HCT116 (cell line): ENCODE data around the gene SLC30A3. TPM values are rescaled to one million over a fixed set of nuclear protein-coding genes. Genes with fewer than 3 reads are reported as not detected.

Experiments used
- ATAC-seq: fragments of 200-7000 bp; cut with Tn5 transposase; 2 replicates; pipeline ENCODE4 v1.9.1; 2020; ENCODE audit warnings: mild to moderate bottlenecking, moderate library complexity
- BruUV-seq: library from RNA; stranded (reverse); fragments of 400-500 nt; replicated peaks from 2 replicates; lab custom pipeline; 2021; lab: Mats Ljungman, UMichigan
- CTCF ChIA-PET: fragments of 300-600 bp; sonication (Branson Sonifier 250); formaldehyde crosslinking; loops from one replicate; lab custom pipeline; 2021; ENCODE audit warnings: antibody characterized with exemption; lab: Charles Lee
- POLR2A ChIA-PET: fragments of 300-600, 350-600 bp; sonication (Branson Sonifier 250); formaldehyde crosslinking; loops from one replicate; lab custom pipeline; 2021; ENCODE audit warnings: antibody characterized with exemption; lab: Charles Lee
- RAD21 ChIA-PET, 2 experiments: fragments of 300-600 bp; sonication (Branson Sonifier 250); formaldehyde crosslinking; loops; one replicate each; lab custom pipeline; 2023; ENCODE audit warnings: low total read pairs in 2 of 2; ENCODE audit not compliant: uncharacterized antibody in 2 of 2, unreplicated experiment in 2 of 2, low non-redundant PET in 1 of 2; lab: Charles Lee
- DNase-seq: peaks from one replicate; pipeline ENCODE4 v3.0.0-alpha.2; 2010; ENCODE audit warnings: low read depth, low spot score
- H2AFZ ChIP-seq: fragments of 200-600 bp; shearing (Covaris generic), sonication (generic); 2 replicates; pipeline ENCODE4 v1.6.1; 2017; ENCODE audit warnings: low read depth, mixed run types, mixed read lengths, antibody characterized with exemption, low read length; ENCODE audit not compliant: poor library complexity, severe bottlenecking
- H3K27ac ChIP-seq: 2 replicates; pipeline ENCODE4 v1.5.1; 2012; ENCODE audit warnings: low read depth, low read length
- H3K27me3 ChIP-seq: fragments of 200-600 bp; sonication (generic); 2 replicates; pipeline ENCODE4 v1.6.1; 2016; ENCODE audit warnings: mixed run types, low read length, mixed read lengths; ENCODE audit not compliant: insufficient read depth
- H3K36me3 ChIP-seq, 2 experiments: fragments of 200-500 bp in 1 of 2; fragments of 200-600 bp in 1 of 2; sonication (Bioruptor generic) in 1 of 2; sonication (generic) in 1 of 2; 2 replicates each; pipeline versions ENCODE4 v1.5.1 to v1.6.1; 2014 to 2016; ENCODE audit warnings: low read length in 2 of 2, inconsistent platforms in 1 of 2, mixed read lengths in 1 of 2, mixed run types in 1 of 2; ENCODE audit not compliant: insufficient read depth in 2 of 2, control insufficient read depth in 1 of 2
- H3K4me1 ChIP-seq, 2 experiments: fragments of 200-600 bp in 1 of 2; sonication (generic) in 1 of 2; 2 replicates each; pipeline versions ENCODE4 v1.5.1 to v1.6.1; 2012 to 2017; ENCODE audit warnings: low read length in 2 of 2, inconsistent platforms in 1 of 2, mild to moderate bottlenecking in 1 of 2, mixed read lengths in 1 of 2, mixed run types in 1 of 2, moderate library complexity in 1 of 2; ENCODE audit not compliant: insufficient read depth in 2 of 2, control insufficient read depth in 1 of 2
- H3K4me2 ChIP-seq: fragments of 200-600 bp; sonication (generic); 2 replicates; pipeline ENCODE4 v1.6.1; 2017; ENCODE audit warnings: mixed run types, low read length, mixed read lengths
- H3K4me3 ChIP-seq, 2 experiments: fragments of 200-600 bp in 1 of 2; sonication (generic) in 1 of 2; replicated peaks in 1 of 2; 2 replicates each; pipeline ENCODE4 v1.5.1; 2011 to 2016; ENCODE audit warnings: low read length in 2 of 2, control low read depth in 1 of 2, low read depth in 1 of 2, mild to moderate bottlenecking in 1 of 2, mixed read lengths in 1 of 2, mixed run types in 1 of 2
- H3K79me2 ChIP-seq: fragments of 200-600 bp; sonication (generic); 2 replicates; pipeline ENCODE4 v1.6.1; 2017; ENCODE audit warnings: mild to moderate bottlenecking, mixed run types, low read length, moderate library complexity, mixed read lengths; ENCODE audit not compliant: insufficient read depth
- H3K9ac ChIP-seq: fragments of 200-600 bp; sonication (generic); 2 replicates; pipeline ENCODE4 v1.6.1; 2016; ENCODE audit warnings: low read length, mixed read lengths
- H3K9me2 ChIP-seq: fragments of 200-600 bp; sonication (generic), shearing (Covaris generic); 2 replicates; pipeline ENCODE4 v1.6.1; 2017; ENCODE audit warnings: mixed run types, mild to moderate bottlenecking, moderate library complexity; ENCODE audit not compliant: insufficient read depth
- H3K9me3 ChIP-seq, 2 experiments: fragments of 200-500 bp in 1 of 2; fragments of 200-600 bp in 1 of 2; sonication (Bioruptor generic) in 1 of 2; sonication (generic) in 1 of 2; 2 replicates each; pipeline ENCODE4 v1.6.1; 2014 to 2017; ENCODE audit warnings: low read length in 2 of 2, mixed read lengths in 2 of 2, inconsistent platforms in 1 of 2, low read depth in 1 of 2, mild to moderate bottlenecking in 1 of 2, mixed run types in 1 of 2, moderate library complexity in 1 of 2; ENCODE audit not compliant: control insufficient read depth in 1 of 2, insufficient read depth in 1 of 2
- H4K20me1 ChIP-seq: fragments of 200-600 bp; sonication (generic), shearing (Covaris generic); 2 replicates; pipeline ENCODE4 v1.6.1; 2017; ENCODE audit warnings: mixed run types, mild to moderate bottlenecking, moderate library complexity; ENCODE audit not compliant: insufficient read depth
- CBX3 ChIP-seq: IDR thresholded peaks from 2 replicates; pipeline ENCODE4 v1.6.1; 2012; ENCODE audit warnings: low read depth
- CEBPB ChIP-seq: IDR thresholded peaks from 2 replicates; pipeline ENCODE4 v1.6.1; 2012; ENCODE audit warnings: low read depth
- CTCF ChIP-seq, 3 experiments: fragments of 200-600 bp in 1 of 3; sonication (generic) in 1 of 3; IDR thresholded peaks in 2 of 3; conservative IDR thresholded peaks in 1 of 3; 2 replicates each; pipeline ENCODE4 v1.5.1; 2012 to 2017; ENCODE audit warnings: low read depth in 2 of 3, low read length in 2 of 3, antibody characterized with exemption in 1 of 3, borderline replicate concordance in 1 of 3, control low read depth in 1 of 3, mild to moderate bottlenecking in 1 of 3, mixed read lengths in 1 of 3, mixed run types in 1 of 3, moderate library complexity in 1 of 3; ENCODE audit not compliant: insufficient read depth in 1 of 3
- EGR1 ChIP-seq: IDR thresholded peaks from 2 replicates; pipeline ENCODE4 v1.6.1; 2012; ENCODE audit warnings: low read depth
- MAX ChIP-seq: IDR thresholded peaks from 2 replicates; pipeline ENCODE4 v1.6.1; 2012
- POLR2A ChIP-seq: IDR thresholded peaks from 2 replicates; pipeline ENCODE4 v1.7.0; 2011; ENCODE audit warnings: borderline replicate concordance; ENCODE audit not compliant: insufficient read depth, insufficient read length; ENCODE audit errors: extremely low read depth
- SIN3A ChIP-seq: IDR thresholded peaks from 2 replicates; pipeline ENCODE4 v1.6.1; 2012; ENCODE audit warnings: low read depth
- SP1 ChIP-seq: IDR thresholded peaks from 2 replicates; pipeline ENCODE4 v1.6.1; 2012; ENCODE audit warnings: low read depth
- ZBTB33 ChIP-seq: IDR thresholded peaks from 2 replicates; pipeline ENCODE4 v1.6.1; 2011; ENCODE audit warnings: mild to moderate bottlenecking, low read length, moderate library complexity; ENCODE audit not compliant: insufficient replicate concordance; ENCODE audit errors: extremely low read depth
- ZFX ChIP-seq: fragments of 450-650 bp; IDR thresholded peaks from 2 replicates; pipeline ENCODE4 v1.6.1; 2017
- intact Hi-C: fragments of 100-400 bp; cut with micrococcal nuclease; formaldehyde crosslinking; loops from 2 replicates; pipeline ENCODE4 v1.10.0; 2022
- total RNA-seq: library from RNA; stranded (reverse); gene quantifications from one replicate; pipeline ENCODE4 v1.2.1, GENCODE V29; 2021; ENCODE audit not compliant: unreplicated experiment

Gene SLC30A3
- total RNA-seq, 1 experiment from 2014 or later, result 20.5 TPM

GRCh38 chr2:27212626-27213471 lies 50.0 kb downstream of the SLC30A3 start:
- Histone ChIP-seq H3K4me3 (peak overlapping the region; percentile 73 to 78), H3K36me3 (peaks cover 8 to 12% of the 10 kb centered on the region in 2 experiments; a peak in 2 of 4 replicates), H3K27me3 (no peaks in the 10 kb centered on the region), H2AFZ (no peak overlapping the region), H3K9ac (peak overlapping the region; percentile 94), H3K4me1 (peaks cover 3 to 21% of the 10 kb centered on the region in 2 experiments; a peak in 3 of 4 replicates), H3K9me3 (no peaks in the 10 kb centered on the region), H3K4me2 (peak overlapping the region; percentile 87), H4K20me1 (no peaks in the 10 kb centered on the region), H3K27ac (peak overlapping the region; percentile 91), H3K9me2 (no peaks in the 10 kb centered on the region), H3K79me2 (peaks cover 38% of the 10 kb centered on the region)
- DNase-seq, result no peak
- BruUV-seq, result TSS peak; percentile 44
- CTCF ChIA-PET, result no interaction called here
- TF ChIP-seq CEBPB (no peak), EGR1 (no peak; the same call in 1 of the 2 replicates), CBX3 (peak; percentile 12; the same call in 1 of the 2 replicates), CTCF (IDR thresholded peaks at IDR 0.05 in 2 of 3, conservative IDR thresholded peaks at IDR 0.05 in 1 of 3; ENCODE audit: borderline replicate concordance in 1 of 3, insufficient read depth in 1 of 3, low read depth in 2 of 3, low read length in 2 of 3) (no peak), ZFX (peak; percentile 47), SIN3A (peak; percentile 22; the same call in 1 of the 2 replicates), POLR2A (peak; percentile 36), SP1 (peak; percentile 24; the same call in 1 of the 2 replicates), ZBTB33 (no peak), MAX (peak; percentile 49; the same call in 1 of the 2 replicates)
- POLR2A ChIA-PET, result no interaction called here
- peak; percentile 10 for ATAC-seq
- intact Hi-C loops, result no loop called here
- RAD21 ChIA-PET, result no interaction called here
